Breast epithelium (tissue), 4 donors: ENCODE results near the gene CXXC1. TPM values are rescaled to one million over a fixed set of nuclear protein-coding genes. Genes with fewer than 3 reads are reported as not detected.
"Not testable (repeated sequence)": the region's sequence is repeated elsewhere in the genome, so short reads cannot be mapped to it uniquely, and the experiment has no call there.

ENCODE experiments used
- DNase-seq, 2 donors: peaks; one replicate each; pipeline ENCODE4 v3.0.0-alpha.2; 2019; ENCODE audit warnings: low spot score in 2 of 2
- H3K27ac ChIP-seq, 2 donors: fragments of 200-600 bp; sonication (generic) in 1 of 2; one replicate each; pipeline ENCODE4 v1.5.1; 2016 to 2019; ENCODE audit warnings: mild to moderate bottlenecking in 1 of 2
- H3K27me3 ChIP-seq, 2 donors: fragments of 200-600 bp; sonication (generic) in 1 of 2; one replicate each; pipeline versions ENCODE4 v1.5.1 to v1.6.0; 2017 to 2019; ENCODE audit warnings: control low read depth in 1 of 2, mild to moderate bottlenecking in 1 of 2
- H3K36me3 ChIP-seq: fragments of 200-600 bp; one replicate; pipeline ENCODE4 v1.5.1; 2019
- H3K4me1 ChIP-seq, 2 donors: fragments of 200-600 bp; sonication (generic); one replicate each; pipeline ENCODE4 v1.5.1; 2016 to 2019; ENCODE audit warnings: control low read depth in 1 of 2
- H3K4me3 ChIP-seq, 3 donors: fragments of 200-600 bp; sonication (generic); 1 replicate in 2 of 3; 2 replicates in 1 of 3; pipeline ENCODE4 v1.5.1; 2016 to 2019; ENCODE audit warnings: mild to moderate bottlenecking in 3 of 3, moderate library complexity in 2 of 3
- H3K9me3 ChIP-seq, 2 donors: fragments of 200-600 bp; sonication (generic) in 1 of 2; one replicate each; pipeline ENCODE4 v1.5.1; 2016 to 2019; ENCODE audit warnings: control low read depth in 1 of 2
- POLR2A ChIP-seq: fragments of 450-650 bp; IDR thresholded peaks from one replicate; pipeline ENCODE4 v1.6.1; 2016; ENCODE audit warnings: antibody characterized with exemption, mild to moderate bottlenecking, moderate library complexity
- POLR2AphosphoS5 ChIP-seq, 3 donors: sonication (generic); formaldehyde crosslinking; IDR thresholded peaks; one replicate each; pipeline ENCODE4 v1.6.1; 2017; ENCODE audit warnings: antibody characterized with exemption in 3 of 3
- intact Hi-C: fragments of 100-400 bp; cut with DNase I; formaldehyde crosslinking; loops from one replicate; pipeline ENCODE4 v1.15.1; 2023; ENCODE audit warnings: low total_unique reads
- total RNA-seq, 3 donors: library from RNA; depleted of rRNA; stranded (reverse); fragments of >200 nt; gene quantifications; one replicate each; pipeline ENCODE4 v1.1.0, GENCODE V29; 2016
- TF ChIP-seq, protein P1 (sequence below), 3 donors: fragments of 450-650 bp; IDR thresholded peaks; one replicate each; pipeline ENCODE4 v1.5.1; 2016 to 2017; ENCODE audit warnings: antibody characterized with exemption in 3 of 3, mild to moderate bottlenecking in 3 of 3, moderate library complexity in 3 of 3

The CXXC1 gene
- total RNA-seq, 3 donors from 2014 or later = 50.6 to 64.2 (median 61.5) TPM

- Histone ChIP-seq H3K9me3 (no peaks in the 10 kb centered on the region), H3K27me3 (no peaks in the 10 kb centered on the region), H3K36me3 (peaks cover 5% of the 10 kb centered on the region), H3K27ac (no peak overlapping the region), H3K4me3 (no peak overlapping the region), H3K4me1 (no peaks in the 10 kb centered on the region)
- no peak for DNase-seq
- no peak for TF ChIP-seq POLR2AphosphoS5 (IDR thresholded peaks at IDR 0.05)
- intact Hi-C loops = no loop called here
These were observed 1.6 kb upstream of the CXXC1 start for GRCh38 chr18:50289108-50289443.

- H3K27me3 ChIP-seq, intact Hi-C loops, H3K4me1 ChIP-seq, H3K36me3 ChIP-seq, DNase-seq, H3K9me3 ChIP-seq: not testable (repeated sequence)
- H3K27ac ChIP-seq = peak overlapping the region; percentile 90 to 91
- H3K4me3 ChIP-seq = peak overlapping the region; percentile 76 to 91 (median 79)
These were observed 1.0 kb upstream of the CXXC1 start for GRCh38 chr18:50288348-50289107.

DNA sequence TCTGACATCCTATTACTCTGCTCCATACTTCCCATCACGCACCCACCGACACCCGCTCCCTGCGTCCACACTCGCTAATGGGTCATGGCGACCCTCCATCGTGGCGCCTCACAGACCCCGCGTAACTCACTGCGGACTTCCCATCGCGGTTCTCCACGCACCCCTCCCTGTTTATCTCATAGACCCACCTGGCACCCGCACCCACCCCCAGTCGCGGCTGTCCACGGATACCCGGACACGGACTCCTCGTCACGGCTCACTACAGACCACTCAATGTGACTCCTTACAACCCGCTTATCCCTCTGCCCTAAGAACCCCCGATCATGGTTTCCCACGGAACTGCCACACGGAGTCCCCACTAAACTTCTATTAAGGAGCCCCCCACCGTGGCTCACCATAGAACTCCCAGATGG lies 458 bp downstream of the CXXC1 start:
- Histone ChIP-seq H3K9me3 (no peaks in the 10 kb centered on the region), H3K27ac (peak overlapping the region; percentile 90 to 91), H3K27me3 (no peaks in the 10 kb centered on the region), H3K36me3 (peaks cover 5% of the 10 kb centered on the region), H3K4me1 (no peaks in the 10 kb centered on the region), H3K4me3 (peak overlapping the region; percentile 76 to 91 (median 79))
- TF ChIP-seq POLR2A = no peak
- no peak for TF ChIP-seq POLR2AphosphoS5 (IDR thresholded peaks at IDR 0.05)
- TF ChIP-seq, protein P1, sequence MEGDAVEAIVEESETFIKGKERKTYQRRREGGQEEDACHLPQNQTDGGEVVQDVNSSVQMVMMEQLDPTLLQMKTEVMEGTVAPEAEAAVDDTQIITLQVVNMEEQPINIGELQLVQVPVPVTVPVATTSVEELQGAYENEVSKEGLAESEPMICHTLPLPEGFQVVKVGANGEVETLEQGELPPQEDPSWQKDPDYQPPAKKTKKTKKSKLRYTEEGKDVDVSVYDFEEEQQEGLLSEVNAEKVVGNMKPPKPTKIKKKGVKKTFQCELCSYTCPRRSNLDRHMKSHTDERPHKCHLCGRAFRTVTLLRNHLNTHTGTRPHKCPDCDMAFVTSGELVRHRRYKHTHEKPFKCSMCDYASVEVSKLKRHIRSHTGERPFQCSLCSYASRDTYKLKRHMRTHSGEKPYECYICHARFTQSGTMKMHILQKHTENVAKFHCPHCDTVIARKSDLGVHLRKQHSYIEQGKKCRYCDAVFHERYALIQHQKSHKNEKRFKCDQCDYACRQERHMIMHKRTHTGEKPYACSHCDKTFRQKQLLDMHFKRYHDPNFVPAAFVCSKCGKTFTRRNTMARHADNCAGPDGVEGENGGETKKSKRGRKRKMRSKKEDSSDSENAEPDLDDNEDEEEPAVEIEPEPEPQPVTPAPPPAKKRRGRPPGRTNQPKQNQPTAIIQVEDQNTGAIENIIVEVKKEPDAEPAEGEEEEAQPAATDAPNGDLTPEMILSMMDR (IDR thresholded peaks at IDR 0.05) = no peak
- DNase-seq = no peak
- intact Hi-C loops = no loop called here

- intact Hi-C loops = no loop called here
- TF ChIP-seq POLR2AphosphoS5 (IDR thresholded peaks at IDR 0.05) = no peak
- TF ChIP-seq POLR2A = no peak
- TF ChIP-seq, protein P1 (IDR thresholded peaks at IDR 0.05) = no peak
- no peaks in the 10 kb centered on the region for H3K4me1 ChIP-seq
- H3K4me3 ChIP-seq = peak overlapping the region; percentile 76 to 91 (median 79)
- H3K27me3 ChIP-seq = no peaks in the 10 kb centered on the region
- H3K9me3 ChIP-seq = no peaks in the 10 kb centered on the region
- DNase-seq = no peak
- H3K27ac ChIP-seq = peak overlapping the region; percentile 90 to 91
- H3K36me3 ChIP-seq = peaks cover 5% of the 10 kb centered on the region
These were observed 983 bp downstream of the CXXC1 start for GRCh38 chr18:50286391-50287027.

GRCh38 chr18:50285631-50286321 lies 1.7 kb downstream of the CXXC1 start:
- H3K4me1 ChIP-seq = no peaks in the 10 kb centered on the region
- TF ChIP-seq, protein P1 (IDR thresholded peaks at IDR 0.05) = no peak
- TF ChIP-seq POLR2A (no peak), POLR2AphosphoS5 (IDR thresholded peaks at IDR 0.05) (no peak)
- peaks cover 5% of the 10 kb centered on the region for H3K36me3 ChIP-seq
- no peak for DNase-seq
- intact Hi-C loops = no loop called here
- H3K27ac ChIP-seq = peak overlapping the region in 1 of 2 donors; percentile 91
- H3K9me3 ChIP-seq = no peaks in the 10 kb centered on the region
- no peak overlapping the region for H3K4me3 ChIP-seq
- H3K27me3 ChIP-seq = no peaks in the 10 kb centered on the region

- no peak overlapping the region for H3K27ac ChIP-seq
- no peaks in the 10 kb centered on the region for H3K9me3 ChIP-seq
- no peaks in the 10 kb centered on the region for H3K27me3 ChIP-seq
- DNase-seq = no peak
- TF ChIP-seq POLR2A (no peak), POLR2AphosphoS5 (IDR thresholded peaks at IDR 0.05) (no peak)
- TF ChIP-seq, protein P1 (IDR thresholded peaks at IDR 0.05) = no peak
- intact Hi-C loops = no loop called here
- H3K4me1 ChIP-seq = peaks cover 0 to 4% of the 10 kb centered on the region in 2 donors
- peaks cover 5% of the 10 kb centered on the region for H3K36me3 ChIP-seq
- H3K4me3 ChIP-seq = no peak overlapping the region
These were observed 2.4 kb downstream of the CXXC1 start for GRCh38 chr18:50285071-50285470.
